SIG-M5 treated with dmso at 0.1 percent for 504 hours (cell line): ENCODE measurements around the gene RCAN2.
"Not testable (repeated sequence)": the region's sequence is repeated elsewhere in the genome, so short reads cannot be mapped to it uniquely, and the experiment has no call there.

Source experiments
- DNase-seq: peaks from one replicate; lab custom pipeline; 2025; ENCODE audit not compliant: unreplicated experiment; lab: John Stamatoyannopoulos, UW

Gene RCAN2

GRCh38 chr6:46440641-46441040, 50.6 kb downstream of the RCAN2 start:
- no peak for DNase-seq

GRCh38 chr6:46440141-46440540, 51.1 kb downstream of the RCAN2 start:
- DNase-seq = no peak

GRCh38 chr6:46438245-46438644, 53.0 kb downstream of the RCAN2 start:
- no peak for DNase-seq

- peak; percentile 24 for DNase-seq
These were observed 53.5 kb downstream of the RCAN2 start for GRCh38 chr6:46437671-46438221.

- no peak for DNase-seq
These were observed 68.6 kb downstream of the RCAN2 start for GRCh38 chr6:46422619-46423018.

- no peak for DNase-seq
These were observed 69.3 kb downstream of the RCAN2 start for GRCh38 chr6:46421939-46422338.

GRCh38 chr6:46420921-46421638, 70.2 kb downstream of the RCAN2 start:
- DNase-seq = peak; percentile 7

- peak; percentile 53 for DNase-seq
These were observed 71.7 kb downstream of the RCAN2 start for GRCh38 chr6:46419576-46420002.

- no peak for DNase-seq
These were observed 76.9 kb downstream of the RCAN2 start for GRCh38 chr6:46414398-46414797.

- no peak for DNase-seq
These were observed 78.6 kb downstream of the RCAN2 start for GRCh38 chr6:46412662-46413061.

- DNase-seq = no peak
These were observed 79.6 kb downstream of the RCAN2 start for GRCh38 chr6:46411456-46412197.

GRCh38 chr6:46410334-46410953, 80.8 kb downstream of the RCAN2 start:
- peak; percentile 40 for DNase-seq

GRCh38 chr6:46407776-46408530, 83.3 kb downstream of the RCAN2 start:
- no peak for DNase-seq

GRCh38 chr6:46407246-46407645, 84.0 kb downstream of the RCAN2 start:
- no peak for DNase-seq

- DNase-seq = not testable (repeated sequence)
These were observed 85.5 kb downstream of the RCAN2 start for GRCh38 chr6:46405620-46406180.

GRCh38 chr6:46400898-46401297, 90.4 kb downstream of the RCAN2 start:
- DNase-seq = no peak

GRCh38 chr6:46395530-46395929, 95.7 kb downstream of the RCAN2 start:
- DNase-seq = no peak

GRCh38 chr6:46393940-46394337, 97.3 kb downstream of the RCAN2 start:
- no peak for DNase-seq

GRCh38 chr6:46393161-46393939, 97.9 kb downstream of the RCAN2 start:
- no peak for DNase-seq

- no peak for DNase-seq
These were observed 99.0 kb downstream of the RCAN2 start for GRCh38 chr6:46392294-46392693.
